Measurements from ENCODE around the gene MED13L.

GRCh38 chr12:116106870-116107269 lies 170.6 kb downstream of the MED13L start:
- no peak for TF ChIP-seq CTCF (IDR thresholded peaks at IDR 0.05)
- no peak for TF ChIP-seq ATF6 (CRISPR knock-in tag; IDR thresholded peaks at IDR 0.05)
- no peak for TF ChIP-seq MYBL2 (CRISPR knock-in tag; IDR thresholded peaks at IDR 0.05)
- TF ChIP-seq TEAD4 (CRISPR knock-in tag; IDR thresholded peaks at IDR 0.05), result no peak
- no peak for TF ChIP-seq NR2C2 (CRISPR knock-in tag; IDR thresholded peaks at IDR 0.05)
- no peak for TF ChIP-seq RELA (CRISPR knock-in tag; IDR thresholded peaks at IDR 0.05; ENCODE audit: borderline replicate concordance)
- no peak for TF ChIP-seq E2F5 (CRISPR knock-in tag; IDR thresholded peaks at IDR 0.05)
- no peak for TF ChIP-seq MAX (CRISPR knock-in tag; IDR thresholded peaks at IDR 0.05)
- TF ChIP-seq KAT7 (CRISPR knock-in tag; IDR thresholded peaks at IDR 0.05; ENCODE audit: borderline replicate concordance), result no peak
- no peak for TF ChIP-seq SP1 (CRISPR knock-in tag; conservative IDR thresholded peaks at IDR 0.05)
- TF ChIP-seq STAT6 (CRISPR knock-in tag; conservative IDR thresholded peaks at IDR 0.05; ENCODE audit: low read depth), result no peak
- no peak for TF ChIP-seq NR1H2 (CRISPR knock-in tag; IDR thresholded peaks at IDR 0.05)

All from WTC11 (cell line).